GM21717 (cell line): ENCODE data around the gene STAT5B.
"Not testable (repeated sequence)": the region's sequence is repeated elsewhere in the genome, so short reads cannot be mapped to it uniquely, and the experiment has no call there.

ENCODE experiments used
- ATAC-seq: cut with Tn5 transposase; IDR thresholded peaks from one replicate; pipeline ENCODE4 v1.9.1; 2021; ENCODE audit warnings: mild to moderate bottlenecking, moderate library complexity; ENCODE audit not compliant: unreplicated experiment

The STAT5B gene

GRCh38 chr17:42239576-42239975 lies 36.6 kb downstream of the STAT5B start:
- not testable (repeated sequence) for ATAC-seq

GRCh38 chr17:42236760-42237159 lies 39.4 kb downstream of the STAT5B start:
- no peak for ATAC-seq

GRCh38 chr17:42233994-42234393 lies 42.2 kb downstream of the STAT5B start:
- no peak for ATAC-seq

- ATAC-seq = no peak
Measured at GRCh38 chr17:42233156-42233555, 43.0 kb downstream of the STAT5B start.

- ATAC-seq = no peak
Measured at GRCh38 chr17:42230225-42230624, 46.0 kb downstream of the STAT5B start.

- no peak for ATAC-seq
Measured at GRCh38 chr17:42227849-42228700, 48.1 kb downstream of the STAT5B start.

GRCh38 chr17:42225646-42226045 lies 50.5 kb downstream of the STAT5B start:
- ATAC-seq = no peak

GRCh38 chr17:42224651-42225050 lies 51.5 kb downstream of the STAT5B start:
- no peak for ATAC-seq

- no peak for ATAC-seq
Measured at GRCh38 chr17:42221886-42222745, 54.1 kb downstream of the STAT5B start.

GRCh38 chr17:42219280-42219679 lies 56.9 kb downstream of the STAT5B start:
- not testable (repeated sequence) for ATAC-seq

GRCh38 chr17:42214156-42214555 lies 62.0 kb downstream of the STAT5B start:
- no peak for ATAC-seq

- no peak for ATAC-seq
Measured at GRCh38 chr17:42212382-42212781, 63.8 kb downstream of the STAT5B start.

- ATAC-seq = not testable (repeated sequence)
Measured at GRCh38 chr17:42211921-42212341, 64.3 kb downstream of the STAT5B start.

GRCh38 chr17:42210046-42210445 lies 66.1 kb downstream of the STAT5B start:
- no peak for ATAC-seq

- not testable (repeated sequence) for ATAC-seq
Measured at GRCh38 chr17:42206153-42206612, 70.0 kb downstream of the STAT5B start.

- no peak for ATAC-seq
Measured at GRCh38 chr17:42203354-42203753, 72.8 kb downstream of the STAT5B start.

GRCh38 chr17:42202696-42203095 lies 73.5 kb downstream of the STAT5B start:
- ATAC-seq = no peak

- ATAC-seq = no peak
Measured at GRCh38 chr17:42202159-42202558, 74.0 kb downstream of the STAT5B start.

GRCh38 chr17:42201458-42201772 lies 74.8 kb downstream of the STAT5B start:
- ATAC-seq = no peak

- ATAC-seq = no peak
Measured at GRCh38 chr17:42200706-42201457, 75.3 kb downstream of the STAT5B start.

- no peak for ATAC-seq
Measured at GRCh38 chr17:42199416-42200011, 76.7 kb downstream of the STAT5B start.
